Spleen (tissue), 11 donors: ENCODE data around the gene FOXC2. TPM values are rescaled to one million over a fixed set of nuclear protein-coding genes. Genes with fewer than 3 reads are reported as not detected.

Source experiments
- DNase-seq: peaks from one replicate; pipeline ENCODE4 v3.0.0-alpha.2; 2020
- H3K27ac ChIP-seq, 8 donors: fragments of 200-600 bp; sonication (generic) in 7 of 8; 1 replicate in 4 of 8; 2 replicates in 4 of 8; pipeline versions ENCODE4 v1.5.0 to v1.8.0; 2016 to 2021; ENCODE audit warnings: inconsistent platforms in 4 of 8, mild to moderate bottlenecking in 4 of 8, moderate library complexity in 1 of 8
- H3K27me3 ChIP-seq, 7 donors: fragments of 200-600 bp; sonication (generic) in 6 of 7; replicated peaks in 1 of 7; 1 replicate in 4 of 7; 2 replicates in 3 of 7; pipeline versions ENCODE4 v1.5.0 to v1.8.0; 2016 to 2021; ENCODE audit warnings: inconsistent platforms in 3 of 7, mild to moderate bottlenecking in 1 of 7
- H3K36me3 ChIP-seq, 6 donors: fragments of 200-600 bp; sonication (generic) in 5 of 6; 1 replicate in 4 of 6; 2 replicates in 2 of 6; pipeline versions ENCODE4 v1.5.0 to v1.8.0; 2016 to 2021; ENCODE audit warnings: inconsistent platforms in 2 of 6
- H3K4me1 ChIP-seq, 6 donors: fragments of 200-600 bp; sonication (generic) in 5 of 6; 1 replicate in 3 of 6; 2 replicates in 3 of 6; pipeline versions ENCODE4 v1.5.0 to v1.8.0; 2016 to 2021; ENCODE audit warnings: inconsistent platforms in 3 of 6
- H3K4me3 ChIP-seq, 8 donors: fragments of 200-600 bp; sonication (generic) in 7 of 8; 1 replicate in 4 of 8; 2 replicates in 4 of 8; pipeline versions ENCODE4 v1.5.0 to v1.8.0; 2016 to 2021; ENCODE audit warnings: inconsistent platforms in 4 of 8, mild to moderate bottlenecking in 4 of 8, moderate library complexity in 2 of 8
- H3K9me3 ChIP-seq, 8 donors: fragments of 200-600 bp; sonication (generic) in 7 of 8; 1 replicate in 4 of 8; 2 replicates in 4 of 8; pipeline versions ENCODE4 v1.5.0 to v1.8.0; 2016 to 2021; ENCODE audit warnings: inconsistent platforms in 4 of 8
- POLR2A ChIP-seq, 3 donors: fragments of 450-650 bp; IDR thresholded peaks; one replicate each; pipeline ENCODE4 v1.5.1; 2017; ENCODE audit warnings: antibody characterized with exemption in 3 of 3, mild to moderate bottlenecking in 1 of 3
- POLR2AphosphoS5 ChIP-seq, 3 donors: sonication (generic); formaldehyde crosslinking; IDR thresholded peaks; one replicate each; pipeline ENCODE4 v1.5.1; 2017; ENCODE audit warnings: antibody characterized with exemption in 3 of 3
- WGBS, 5 donors: extraction: QIAGEN DNeasy Blood & Tissue Kit in 3 of 5; methylation state at CpG; one replicate each; pipeline versions ENCODE4 v1.1.5 to v1.1.7; 2013 to 2018; 5-methylcytosine and 5-hydroxymethylcytosine counted together
- intact Hi-C: fragments of 100-400 bp; cut with DNase I; formaldehyde crosslinking; loops from one replicate; pipeline ENCODE4 v1.15.0; 2023; ENCODE audit warnings: low total_unique reads
- polyA plus RNA-seq, 3 donors: library from polyadenylated mRNA; stranded (reverse); fragments of 200-250 nt; gene quantifications; one replicate each; pipeline ENCODE4 v1.2.1, GENCODE V29; 2013
- total RNA-seq, 7 donors: library from RNA; depleted of rRNA in 3 of 7; stranded (reverse); fragments of >200 nt in 3 of 7; fragmentation: NEBNext Ultra II Directional in 4 of 7; extraction: Animal tissue kit (Norgen Biotek cat#: 25700) in 4 of 7; gene quantifications; one replicate each; pipeline versions ENCODE4 v1.1.0 to v1.2.1, GENCODE V29; 2016 to 2021
- TF ChIP-seq, protein P1 (sequence below), 11 experiments: fragments of 200-600 bp in 7 of 11; fragments of 450-650 bp in 4 of 11; sonication (generic) in 4 of 11; IDR thresholded peaks in 8 of 11; conservative IDR thresholded peaks in 3 of 11; 1 replicate in 7 of 11; 2 replicates in 4 of 11; pipeline versions ENCODE4 v1.4.0 to v1.8.0; 2016 to 2021; ENCODE audit warnings: antibody characterized with exemption in 11 of 11, inconsistent platforms in 4 of 11, mild to moderate bottlenecking in 1 of 11
- donor health status: healthy with polysubstance abuse.
- donor health status: DM: no; HTN: no; CAD: no; lungs with moderate emphysema.
- donor health status: DM: no; HTN: no; CAD: no.
- donor health status: Bipolar disorder and iron deficiency.
- donor health status: healthy.
- donor health status: DM: no; HTN: no; CAD: no.
- donor health status: DM: yes; HTN: yes; CAD: no.

Gene FOXC2
- total and polyA plus RNA-seq, 10 donors: 0.05 to 0.10 TPM; not detected in 8

DNA sequence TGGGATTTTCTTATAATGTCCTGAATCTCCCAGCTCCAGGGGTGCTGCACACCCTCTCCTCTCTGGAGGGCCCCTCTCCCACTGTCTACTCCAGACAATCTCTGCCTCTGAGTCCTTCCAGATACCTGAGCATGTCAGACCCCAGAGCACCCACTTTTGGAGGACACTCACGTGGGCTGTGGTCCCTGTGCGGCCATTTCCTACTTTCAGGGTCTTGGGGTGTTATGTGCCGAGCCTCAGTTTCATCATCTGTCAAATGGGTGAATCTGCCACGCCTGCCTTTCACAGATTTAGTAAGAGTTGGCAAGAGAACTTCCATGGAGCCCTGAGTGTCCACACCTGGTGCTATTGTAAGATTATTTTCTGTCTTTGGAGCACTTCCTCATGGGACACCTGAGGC is 8.0 kb downstream of the FOXC2 start:
- Histone ChIP-seq H3K9me3 (no peaks in the 10 kb centered on the region), H3K4me1 (peaks cover 0 to 33% (median 20%) of the 10 kb centered on the region in 6 donors), H3K4me3 (no peak overlapping the region), H3K27ac (no peak overlapping the region), H3K27me3 (peaks cover 0 to 100% (median 84%) of the 10 kb centered on the region in 7 donors), H3K36me3 (no peaks in the 10 kb centered on the region)
- 52 to 92% (median 80%) methylated on average over 4 of the region's 4 CpGs for WGBS, 5 donors
- intact Hi-C loops: no loop called here
- DNase-seq: no peak
- TF ChIP-seq POLR2AphosphoS5 (IDR thresholded peaks at IDR 0.05) (no peak), POLR2A (IDR thresholded peaks at IDR 0.05) (no peak)
- TF ChIP-seq, protein P1, sequence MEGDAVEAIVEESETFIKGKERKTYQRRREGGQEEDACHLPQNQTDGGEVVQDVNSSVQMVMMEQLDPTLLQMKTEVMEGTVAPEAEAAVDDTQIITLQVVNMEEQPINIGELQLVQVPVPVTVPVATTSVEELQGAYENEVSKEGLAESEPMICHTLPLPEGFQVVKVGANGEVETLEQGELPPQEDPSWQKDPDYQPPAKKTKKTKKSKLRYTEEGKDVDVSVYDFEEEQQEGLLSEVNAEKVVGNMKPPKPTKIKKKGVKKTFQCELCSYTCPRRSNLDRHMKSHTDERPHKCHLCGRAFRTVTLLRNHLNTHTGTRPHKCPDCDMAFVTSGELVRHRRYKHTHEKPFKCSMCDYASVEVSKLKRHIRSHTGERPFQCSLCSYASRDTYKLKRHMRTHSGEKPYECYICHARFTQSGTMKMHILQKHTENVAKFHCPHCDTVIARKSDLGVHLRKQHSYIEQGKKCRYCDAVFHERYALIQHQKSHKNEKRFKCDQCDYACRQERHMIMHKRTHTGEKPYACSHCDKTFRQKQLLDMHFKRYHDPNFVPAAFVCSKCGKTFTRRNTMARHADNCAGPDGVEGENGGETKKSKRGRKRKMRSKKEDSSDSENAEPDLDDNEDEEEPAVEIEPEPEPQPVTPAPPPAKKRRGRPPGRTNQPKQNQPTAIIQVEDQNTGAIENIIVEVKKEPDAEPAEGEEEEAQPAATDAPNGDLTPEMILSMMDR (IDR thresholded peaks at IDR 0.05 in 8 of 11, conservative IDR thresholded peaks at IDR 0.05 in 3 of 11): no peak

DNA sequence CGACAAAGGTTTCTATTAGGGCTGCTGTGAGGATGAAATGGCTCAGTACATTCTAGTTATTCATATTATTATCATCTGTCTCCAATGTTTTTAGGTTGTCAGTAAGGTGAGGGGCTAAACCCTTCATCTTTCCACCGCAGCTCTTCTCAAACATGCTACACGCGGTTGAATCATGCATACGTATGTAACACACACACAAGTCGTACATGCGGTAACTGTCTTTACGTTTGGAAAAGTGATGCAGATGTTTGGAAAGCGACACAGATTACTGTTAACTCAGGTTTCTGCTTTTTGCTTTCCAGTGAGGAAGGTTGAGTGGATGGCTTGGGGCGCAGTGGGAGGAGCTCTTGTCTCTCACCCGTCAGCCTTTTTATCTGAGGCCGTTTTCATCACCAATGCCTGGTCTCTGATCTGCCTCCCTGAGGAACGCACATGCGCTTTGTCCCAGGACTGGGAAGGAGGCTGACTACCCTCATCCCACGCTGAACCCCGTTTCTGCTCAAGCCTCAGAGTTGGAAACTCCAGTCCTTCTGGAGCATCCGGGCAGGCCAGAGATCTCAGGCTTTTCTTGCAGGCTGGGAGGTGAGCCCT is 8.6 kb downstream of the FOXC2 start:
- H3K27me3 ChIP-seq: peaks cover 0 to 100% (median 84%) of the 10 kb centered on the region in 7 donors
- peaks cover 0 to 34% (median 20%) of the 10 kb centered on the region in 6 donors for H3K4me1 ChIP-seq
- intact Hi-C loops: no loop called here
- 76 to 85% (median 82%) methylated on average over 17 of the region's 17 CpGs for WGBS, 5 donors
- H3K4me3 ChIP-seq: peak overlapping the region in 3 of 8 donors; percentile 34 to 65 (median 34)
- no peak for DNase-seq
- no peak overlapping the region for H3K27ac ChIP-seq
- TF ChIP-seq POLR2AphosphoS5 (IDR thresholded peaks at IDR 0.05) (no peak), POLR2A (IDR thresholded peaks at IDR 0.05) (no peak)
- TF ChIP-seq, protein P1 (IDR thresholded peaks at IDR 0.05 in 8 of 11, conservative IDR thresholded peaks at IDR 0.05 in 3 of 11): no peak
- no peaks in the 10 kb centered on the region for H3K9me3 ChIP-seq
- no peaks in the 10 kb centered on the region for H3K36me3 ChIP-seq

DNA sequence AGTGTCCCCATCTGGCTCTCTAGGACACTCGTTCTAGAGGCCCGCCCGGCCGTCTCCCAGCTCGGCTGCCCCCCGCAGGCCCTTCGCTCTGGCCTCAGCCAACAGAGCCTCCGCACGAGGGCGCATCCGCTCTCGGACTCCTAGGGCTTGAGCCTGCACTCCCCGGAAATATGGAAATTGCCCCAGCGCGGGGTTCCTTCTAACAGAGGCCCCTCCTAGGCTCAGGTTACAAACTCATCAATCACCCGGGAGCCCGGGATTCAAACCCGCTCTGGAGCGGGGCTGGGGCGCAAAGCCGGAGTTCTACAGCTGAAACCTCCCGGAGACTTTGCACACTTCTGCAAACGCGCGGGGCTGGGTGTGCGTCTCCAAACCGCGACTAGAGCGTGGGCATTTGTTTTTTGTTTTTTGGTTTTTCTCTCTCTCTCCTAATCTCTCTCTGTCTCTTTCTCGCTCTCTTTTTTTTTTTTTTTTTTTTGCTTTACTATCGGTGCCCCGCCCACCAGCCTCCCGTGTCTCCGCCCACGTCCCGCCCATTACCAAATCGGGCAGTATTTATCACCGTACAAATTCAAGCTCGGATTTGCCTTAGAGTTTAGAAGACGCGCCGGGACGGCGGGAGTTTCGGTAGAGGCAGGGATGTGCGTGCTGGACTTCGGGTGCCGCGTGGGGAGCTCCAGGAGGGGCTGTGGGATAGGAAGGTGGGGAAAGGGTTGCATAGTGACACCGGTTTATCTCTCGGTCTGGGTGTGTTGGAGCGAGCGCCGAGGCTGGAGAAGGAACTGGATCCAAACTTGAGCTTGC is 9.3 kb downstream of the FOXC2 start:
- H3K4me3 ChIP-seq: peak overlapping the region; percentile 12 to 65 (median 34)
- no peaks in the 10 kb centered on the region for H3K36me3 ChIP-seq
- TF ChIP-seq POLR2A (IDR thresholded peaks at IDR 0.05) (no peak), POLR2AphosphoS5 (IDR thresholded peaks at IDR 0.05) (no peak)
- TF ChIP-seq, protein P1 (IDR thresholded peaks at IDR 0.05 in 8 of 11, conservative IDR thresholded peaks at IDR 0.05 in 3 of 11): peak in 6 of 11 experiments; percentile 11 to 55 (median 37)
- peak; percentile 80 for DNase-seq
- H3K27me3 ChIP-seq: peaks cover 0 to 100% (median 79%) of the 10 kb centered on the region in 7 donors
- no peaks in the 10 kb centered on the region for H3K9me3 ChIP-seq
- WGBS, 5 donors: 1 to 3% (median 2%) methylated on average over 44 to 54 of the region's 54 CpGs
- peaks cover 0 to 34% (median 20%) of the 10 kb centered on the region in 6 donors for H3K4me1 ChIP-seq
- peak overlapping the region in 2 of 8 donors; percentile 8 to 27 for H3K27ac ChIP-seq
- intact Hi-C loops: no loop called here
